ENCODE results near the gene COMT. TPM values are rescaled to one million over a fixed set of nuclear protein-coding genes. Genes with fewer than 3 reads are reported as not detected.

The COMT gene
- total and polyA plus RNA-seq, 9 of the 15 experiments (the other 6 are each of a cell fraction or from before 2014, with no cell fraction given): 12.5 to 351 (median 155) TPM

DNA sequence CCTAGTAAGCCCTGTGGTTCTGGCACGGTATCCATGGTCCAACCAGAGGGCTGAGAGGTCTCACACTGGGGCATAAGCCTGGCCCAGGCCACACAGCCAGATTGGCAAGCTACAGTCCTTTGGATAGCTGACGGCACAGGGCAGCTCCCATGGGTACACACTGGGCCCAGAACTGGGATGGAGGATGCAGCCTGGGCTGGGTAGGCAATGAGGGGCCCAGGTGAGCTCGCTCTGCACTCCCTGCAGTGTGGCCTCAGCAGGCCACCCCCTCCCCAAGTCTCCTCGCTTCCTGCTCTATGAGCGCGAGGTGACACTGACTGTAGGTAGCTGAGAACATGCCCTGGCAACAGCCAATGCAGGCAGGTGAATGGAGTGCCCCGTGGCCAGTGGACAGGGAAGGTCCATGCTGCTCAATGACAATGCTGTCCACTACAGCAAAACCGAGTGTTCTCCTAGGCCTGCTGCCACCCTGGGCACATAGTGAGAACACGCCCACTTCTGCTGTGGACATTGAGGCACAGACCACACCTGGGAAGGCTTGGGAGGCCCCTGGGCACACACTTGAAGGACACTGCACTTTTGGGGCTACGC, 71.3 kb downstream of the COMT start (continued):
- TF ChIP-seq, protein P1, sequence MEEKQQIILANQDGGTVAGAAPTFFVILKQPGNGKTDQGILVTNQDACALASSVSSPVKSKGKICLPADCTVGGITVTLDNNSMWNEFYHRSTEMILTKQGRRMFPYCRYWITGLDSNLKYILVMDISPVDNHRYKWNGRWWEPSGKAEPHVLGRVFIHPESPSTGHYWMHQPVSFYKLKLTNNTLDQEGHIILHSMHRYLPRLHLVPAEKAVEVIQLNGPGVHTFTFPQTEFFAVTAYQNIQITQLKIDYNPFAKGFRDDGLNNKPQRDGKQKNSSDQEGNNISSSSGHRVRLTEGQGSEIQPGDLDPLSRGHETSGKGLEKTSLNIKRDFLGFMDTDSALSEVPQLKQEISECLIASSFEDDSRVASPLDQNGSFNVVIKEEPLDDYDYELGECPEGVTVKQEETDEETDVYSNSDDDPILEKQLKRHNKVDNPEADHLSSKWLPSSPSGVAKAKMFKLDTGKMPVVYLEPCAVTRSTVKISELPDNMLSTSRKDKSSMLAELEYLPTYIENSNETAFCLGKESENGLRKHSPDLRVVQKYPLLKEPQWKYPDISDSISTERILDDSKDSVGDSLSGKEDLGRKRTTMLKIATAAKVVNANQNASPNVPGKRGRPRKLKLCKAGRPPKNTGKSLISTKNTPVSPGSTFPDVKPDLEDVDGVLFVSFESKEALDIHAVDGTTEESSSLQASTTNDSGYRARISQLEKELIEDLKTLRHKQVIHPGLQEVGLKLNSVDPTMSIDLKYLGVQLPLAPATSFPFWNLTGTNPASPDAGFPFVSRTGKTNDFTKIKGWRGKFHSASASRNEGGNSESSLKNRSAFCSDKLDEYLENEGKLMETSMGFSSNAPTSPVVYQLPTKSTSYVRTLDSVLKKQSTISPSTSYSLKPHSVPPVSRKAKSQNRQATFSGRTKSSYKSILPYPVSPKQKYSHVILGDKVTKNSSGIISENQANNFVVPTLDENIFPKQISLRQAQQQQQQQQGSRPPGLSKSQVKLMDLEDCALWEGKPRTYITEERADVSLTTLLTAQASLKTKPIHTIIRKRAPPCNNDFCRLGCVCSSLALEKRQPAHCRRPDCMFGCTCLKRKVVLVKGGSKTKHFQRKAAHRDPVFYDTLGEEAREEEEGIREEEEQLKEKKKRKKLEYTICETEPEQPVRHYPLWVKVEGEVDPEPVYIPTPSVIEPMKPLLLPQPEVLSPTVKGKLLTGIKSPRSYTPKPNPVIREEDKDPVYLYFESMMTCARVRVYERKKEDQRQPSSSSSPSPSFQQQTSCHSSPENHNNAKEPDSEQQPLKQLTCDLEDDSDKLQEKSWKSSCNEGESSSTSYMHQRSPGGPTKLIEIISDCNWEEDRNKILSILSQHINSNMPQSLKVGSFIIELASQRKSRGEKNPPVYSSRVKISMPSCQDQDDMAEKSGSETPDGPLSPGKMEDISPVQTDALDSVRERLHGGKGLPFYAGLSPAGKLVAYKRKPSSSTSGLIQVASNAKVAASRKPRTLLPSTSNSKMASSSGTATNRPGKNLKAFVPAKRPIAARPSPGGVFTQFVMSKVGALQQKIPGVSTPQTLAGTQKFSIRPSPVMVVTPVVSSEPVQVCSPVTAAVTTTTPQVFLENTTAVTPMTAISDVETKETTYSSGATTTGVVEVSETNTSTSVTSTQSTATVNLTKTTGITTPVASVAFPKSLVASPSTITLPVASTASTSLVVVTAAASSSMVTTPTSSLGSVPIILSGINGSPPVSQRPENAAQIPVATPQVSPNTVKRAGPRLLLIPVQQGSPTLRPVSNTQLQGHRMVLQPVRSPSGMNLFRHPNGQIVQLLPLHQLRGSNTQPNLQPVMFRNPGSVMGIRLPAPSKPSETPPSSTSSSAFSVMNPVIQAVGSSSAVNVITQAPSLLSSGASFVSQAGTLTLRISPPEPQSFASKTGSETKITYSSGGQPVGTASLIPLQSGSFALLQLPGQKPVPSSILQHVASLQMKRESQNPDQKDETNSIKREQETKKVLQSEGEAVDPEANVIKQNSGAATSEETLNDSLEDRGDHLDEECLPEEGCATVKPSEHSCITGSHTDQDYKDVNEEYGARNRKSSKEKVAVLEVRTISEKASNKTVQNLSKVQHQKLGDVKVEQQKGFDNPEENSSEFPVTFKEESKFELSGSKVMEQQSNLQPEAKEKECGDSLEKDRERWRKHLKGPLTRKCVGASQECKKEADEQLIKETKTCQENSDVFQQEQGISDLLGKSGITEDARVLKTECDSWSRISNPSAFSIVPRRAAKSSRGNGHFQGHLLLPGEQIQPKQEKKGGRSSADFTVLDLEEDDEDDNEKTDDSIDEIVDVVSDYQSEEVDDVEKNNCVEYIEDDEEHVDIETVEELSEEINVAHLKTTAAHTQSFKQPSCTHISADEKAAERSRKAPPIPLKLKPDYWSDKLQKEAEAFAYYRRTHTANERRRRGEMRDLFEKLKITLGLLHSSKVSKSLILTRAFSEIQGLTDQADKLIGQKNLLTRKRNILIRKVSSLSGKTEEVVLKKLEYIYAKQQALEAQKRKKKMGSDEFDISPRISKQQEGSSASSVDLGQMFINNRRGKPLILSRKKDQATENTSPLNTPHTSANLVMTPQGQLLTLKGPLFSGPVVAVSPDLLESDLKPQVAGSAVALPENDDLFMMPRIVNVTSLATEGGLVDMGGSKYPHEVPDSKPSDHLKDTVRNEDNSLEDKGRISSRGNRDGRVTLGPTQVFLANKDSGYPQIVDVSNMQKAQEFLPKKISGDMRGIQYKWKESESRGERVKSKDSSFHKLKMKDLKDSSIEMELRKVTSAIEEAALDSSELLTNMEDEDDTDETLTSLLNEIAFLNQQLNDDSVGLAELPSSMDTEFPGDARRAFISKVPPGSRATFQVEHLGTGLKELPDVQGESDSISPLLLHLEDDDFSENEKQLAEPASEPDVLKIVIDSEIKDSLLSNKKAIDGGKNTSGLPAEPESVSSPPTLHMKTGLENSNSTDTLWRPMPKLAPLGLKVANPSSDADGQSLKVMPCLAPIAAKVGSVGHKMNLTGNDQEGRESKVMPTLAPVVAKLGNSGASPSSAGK (IDR thresholded peaks at IDR 0.05): no peak
- no peak for TF ChIP-seq HNRNPUL1 (IDR thresholded peaks at IDR 0.05; ENCODE audit: low read length)
- TF ChIP-seq CBX8 (IDR thresholded peaks at IDR 0.05; ENCODE audit: borderline replicate concordance, extremely low read depth, low read depth, low read length, poor library complexity, severe bottlenecking): no peak
- TF ChIP-seq, protein P2, sequence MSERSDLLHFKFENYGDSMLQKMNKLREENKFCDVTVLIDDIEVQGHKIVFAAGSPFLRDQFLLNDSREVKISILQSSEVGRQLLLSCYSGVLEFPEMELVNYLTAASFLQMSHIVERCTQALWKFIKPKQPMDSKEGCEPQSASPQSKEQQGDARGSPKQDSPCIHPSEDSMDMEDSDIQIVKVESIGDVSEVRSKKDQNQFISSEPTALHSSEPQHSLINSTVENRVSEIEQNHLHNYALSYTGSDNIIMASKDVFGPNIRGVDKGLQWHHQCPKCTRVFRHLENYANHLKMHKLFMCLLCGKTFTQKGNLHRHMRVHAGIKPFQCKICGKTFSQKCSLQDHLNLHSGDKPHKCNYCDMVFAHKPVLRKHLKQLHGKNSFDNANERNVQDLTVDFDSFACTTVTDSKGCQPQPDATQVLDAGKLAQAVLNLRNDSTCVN (CRISPR knock-in tag; IDR thresholded peaks at IDR 0.05): peak; percentile 2; the same call in 1 of the 2 replicates
- no peak for TF ChIP-seq ZNF79 (CRISPR knock-in tag; IDR thresholded peaks at IDR 0.05; ENCODE audit: low read depth)
- no peak for TF ChIP-seq HNRNPL (IDR thresholded peaks at IDR 0.05; ENCODE audit: low read depth, low read length)
- TF ChIP-seq ZNF12 (CRISPR knock-in tag; IDR thresholded peaks at IDR 0.05): no peak
- no peak for TF ChIP-seq SAFB (IDR thresholded peaks at IDR 0.05; ENCODE audit: borderline replicate concordance, low read depth, low read length)
- no peak for TF ChIP-seq ZNF717 (CRISPR knock-in tag; IDR thresholded peaks at IDR 0.05)
- TF ChIP-seq SETDB1 (IDR thresholded peaks at IDR 0.05; ENCODE audit: low read length): peak; percentile 85
